ENCODE results near the gene EARS2. TPM values are rescaled to one million over a fixed set of nuclear protein-coding genes. Genes with fewer than 3 reads are reported as not detected.

The EARS2 gene
- total RNA-seq, 1 experiment from 2014 or later: 55.9 TPM

DNA sequence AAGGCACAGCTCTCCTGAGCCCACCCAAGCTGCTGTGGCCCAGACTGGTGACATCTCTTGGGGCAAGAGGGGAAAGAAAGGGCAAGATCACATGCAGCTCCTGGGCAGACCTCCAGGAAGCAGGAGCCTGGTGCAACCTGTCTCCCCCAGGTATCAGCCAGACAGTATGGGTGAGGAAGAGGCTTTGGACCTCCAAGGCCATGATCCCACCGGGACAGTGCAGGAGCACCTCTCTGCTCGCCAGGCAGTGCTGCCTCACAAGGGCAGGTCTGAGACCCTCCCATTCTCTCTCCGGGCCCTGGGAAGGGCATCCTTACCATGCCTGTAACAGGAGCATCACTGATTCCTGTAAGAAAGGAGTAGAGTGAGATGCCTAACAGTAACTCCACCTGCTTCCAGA, 78.6 kb downstream of the EARS2 start:
- Mint-ChIP-seq H3K36me3 (peaks cover 91% of the 10 kb centered on the region), H3K4me1 (no peaks in the 10 kb centered on the region), H3K27me3 (ENCODE audit: low read depth) (no peaks in the 10 kb centered on the region), H3K4me3 (no peak overlapping the region), H3K9me3 (no peaks in the 10 kb centered on the region), H3K27ac (no peak overlapping the region; the same call in 1 of the 2 replicates)
- DNase-seq (ENCODE audit: low spot score): no peak
- ChIA-PET CTCF (no interaction called here), POLR2A (no interaction called here)
- no peak for ATAC-seq
- TF ChIP-seq JAZF1 (CRISPR knock-in tag; IDR thresholded peaks at IDR 0.05) (no peak), NR2C2 (CRISPR knock-in tag; IDR thresholded peaks at IDR 0.05) (no peak), ZNF396 (CRISPR knock-in tag; IDR thresholded peaks at IDR 0.05; ENCODE audit: borderline replicate concordance) (no peak), HMGA2 (CRISPR knock-in tag; IDR thresholded peaks at IDR 0.05) (no peak), ATF1 (CRISPR knock-in tag; IDR thresholded peaks at IDR 0.05) (no peak), SMAD3 (CRISPR knock-in tag; IDR thresholded peaks at IDR 0.05; ENCODE audit: borderline replicate concordance) (no peak), JUN (CRISPR knock-in tag; IDR thresholded peaks at IDR 0.05) (no peak), ZNF671 (CRISPR knock-in tag; IDR thresholded peaks at IDR 0.05) (no peak), CREB1 (CRISPR knock-in tag; IDR thresholded peaks at IDR 0.05) (no peak), ESRRA (CRISPR knock-in tag; IDR thresholded peaks at IDR 0.05; ENCODE audit: borderline replicate concordance) (no peak), PRRX2 (CRISPR knock-in tag; IDR thresholded peaks at IDR 0.05) (no peak), IRF2 (CRISPR knock-in tag; IDR thresholded peaks at IDR 0.05; ENCODE audit: borderline replicate concordance, low read depth) (no peak), NFYB (CRISPR knock-in tag; conservative IDR thresholded peaks at IDR 0.05; ENCODE audit: low read depth) (no peak), CREM (CRISPR knock-in tag; IDR thresholded peaks at IDR 0.05) (no peak)
- TF ChIP-seq, protein P1, sequence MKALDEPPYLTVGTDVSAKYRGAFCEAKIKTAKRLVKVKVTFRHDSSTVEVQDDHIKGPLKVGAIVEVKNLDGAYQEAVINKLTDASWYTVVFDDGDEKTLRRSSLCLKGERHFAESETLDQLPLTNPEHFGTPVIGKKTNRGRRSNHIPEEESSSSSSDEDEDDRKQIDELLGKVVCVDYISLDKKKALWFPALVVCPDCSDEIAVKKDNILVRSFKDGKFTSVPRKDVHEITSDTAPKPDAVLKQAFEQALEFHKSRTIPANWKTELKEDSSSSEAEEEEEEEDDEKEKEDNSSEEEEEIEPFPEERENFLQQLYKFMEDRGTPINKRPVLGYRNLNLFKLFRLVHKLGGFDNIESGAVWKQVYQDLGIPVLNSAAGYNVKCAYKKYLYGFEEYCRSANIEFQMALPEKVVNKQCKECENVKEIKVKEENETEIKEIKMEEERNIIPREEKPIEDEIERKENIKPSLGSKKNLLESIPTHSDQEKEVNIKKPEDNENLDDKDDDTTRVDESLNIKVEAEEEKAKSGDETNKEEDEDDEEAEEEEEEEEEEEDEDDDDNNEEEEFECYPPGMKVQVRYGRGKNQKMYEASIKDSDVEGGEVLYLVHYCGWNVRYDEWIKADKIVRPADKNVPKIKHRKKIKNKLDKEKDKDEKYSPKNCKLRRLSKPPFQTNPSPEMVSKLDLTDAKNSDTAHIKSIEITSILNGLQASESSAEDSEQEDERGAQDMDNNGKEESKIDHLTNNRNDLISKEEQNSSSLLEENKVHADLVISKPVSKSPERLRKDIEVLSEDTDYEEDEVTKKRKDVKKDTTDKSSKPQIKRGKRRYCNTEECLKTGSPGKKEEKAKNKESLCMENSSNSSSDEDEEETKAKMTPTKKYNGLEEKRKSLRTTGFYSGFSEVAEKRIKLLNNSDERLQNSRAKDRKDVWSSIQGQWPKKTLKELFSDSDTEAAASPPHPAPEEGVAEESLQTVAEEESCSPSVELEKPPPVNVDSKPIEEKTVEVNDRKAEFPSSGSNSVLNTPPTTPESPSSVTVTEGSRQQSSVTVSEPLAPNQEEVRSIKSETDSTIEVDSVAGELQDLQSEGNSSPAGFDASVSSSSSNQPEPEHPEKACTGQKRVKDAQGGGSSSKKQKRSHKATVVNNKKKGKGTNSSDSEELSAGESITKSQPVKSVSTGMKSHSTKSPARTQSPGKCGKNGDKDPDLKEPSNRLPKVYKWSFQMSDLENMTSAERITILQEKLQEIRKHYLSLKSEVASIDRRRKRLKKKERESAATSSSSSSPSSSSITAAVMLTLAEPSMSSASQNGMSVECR (CRISPR knock-in tag; IDR thresholded peaks at IDR 0.05; ENCODE audit: borderline replicate concordance): no peak
- TF ChIP-seq, protein P2, sequence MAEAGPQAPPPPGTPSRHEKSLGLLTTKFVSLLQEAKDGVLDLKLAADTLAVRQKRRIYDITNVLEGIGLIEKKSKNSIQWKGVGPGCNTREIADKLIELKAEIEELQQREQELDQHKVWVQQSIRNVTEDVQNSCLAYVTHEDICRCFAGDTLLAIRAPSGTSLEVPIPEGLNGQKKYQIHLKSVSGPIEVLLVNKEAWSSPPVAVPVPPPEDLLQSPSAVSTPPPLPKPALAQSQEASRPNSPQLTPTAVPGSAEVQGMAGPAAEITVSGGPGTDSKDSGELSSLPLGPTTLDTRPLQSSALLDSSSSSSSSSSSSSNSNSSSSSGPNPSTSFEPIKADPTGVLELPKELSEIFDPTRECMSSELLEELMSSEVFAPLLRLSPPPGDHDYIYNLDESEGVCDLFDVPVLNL (CRISPR knock-in tag; IDR thresholded peaks at IDR 0.05; ENCODE audit: borderline replicate concordance, low read depth): no peak
- TF ChIP-seq, protein P3, sequence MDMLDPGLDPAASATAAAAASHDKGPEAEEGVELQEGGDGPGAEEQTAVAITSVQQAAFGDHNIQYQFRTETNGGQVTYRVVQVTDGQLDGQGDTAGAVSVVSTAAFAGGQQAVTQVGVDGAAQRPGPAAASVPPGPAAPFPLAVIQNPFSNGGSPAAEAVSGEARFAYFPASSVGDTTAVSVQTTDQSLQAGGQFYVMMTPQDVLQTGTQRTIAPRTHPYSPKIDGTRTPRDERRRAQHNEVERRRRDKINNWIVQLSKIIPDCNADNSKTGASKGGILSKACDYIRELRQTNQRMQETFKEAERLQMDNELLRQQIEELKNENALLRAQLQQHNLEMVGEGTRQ (CRISPR knock-in tag; IDR thresholded peaks at IDR 0.05): no peak
- TF ChIP-seq, protein P4, sequence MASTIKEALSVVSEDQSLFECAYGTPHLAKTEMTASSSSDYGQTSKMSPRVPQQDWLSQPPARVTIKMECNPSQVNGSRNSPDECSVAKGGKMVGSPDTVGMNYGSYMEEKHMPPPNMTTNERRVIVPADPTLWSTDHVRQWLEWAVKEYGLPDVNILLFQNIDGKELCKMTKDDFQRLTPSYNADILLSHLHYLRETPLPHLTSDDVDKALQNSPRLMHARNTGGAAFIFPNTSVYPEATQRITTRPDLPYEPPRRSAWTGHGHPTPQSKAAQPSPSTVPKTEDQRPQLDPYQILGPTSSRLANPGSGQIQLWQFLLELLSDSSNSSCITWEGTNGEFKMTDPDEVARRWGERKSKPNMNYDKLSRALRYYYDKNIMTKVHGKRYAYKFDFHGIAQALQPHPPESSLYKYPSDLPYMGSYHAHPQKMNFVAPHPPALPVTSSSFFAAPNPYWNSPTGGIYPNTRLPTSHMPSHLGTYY (CRISPR knock-in tag; IDR thresholded peaks at IDR 0.05): no peak
- TF ChIP-seq, protein P5, sequence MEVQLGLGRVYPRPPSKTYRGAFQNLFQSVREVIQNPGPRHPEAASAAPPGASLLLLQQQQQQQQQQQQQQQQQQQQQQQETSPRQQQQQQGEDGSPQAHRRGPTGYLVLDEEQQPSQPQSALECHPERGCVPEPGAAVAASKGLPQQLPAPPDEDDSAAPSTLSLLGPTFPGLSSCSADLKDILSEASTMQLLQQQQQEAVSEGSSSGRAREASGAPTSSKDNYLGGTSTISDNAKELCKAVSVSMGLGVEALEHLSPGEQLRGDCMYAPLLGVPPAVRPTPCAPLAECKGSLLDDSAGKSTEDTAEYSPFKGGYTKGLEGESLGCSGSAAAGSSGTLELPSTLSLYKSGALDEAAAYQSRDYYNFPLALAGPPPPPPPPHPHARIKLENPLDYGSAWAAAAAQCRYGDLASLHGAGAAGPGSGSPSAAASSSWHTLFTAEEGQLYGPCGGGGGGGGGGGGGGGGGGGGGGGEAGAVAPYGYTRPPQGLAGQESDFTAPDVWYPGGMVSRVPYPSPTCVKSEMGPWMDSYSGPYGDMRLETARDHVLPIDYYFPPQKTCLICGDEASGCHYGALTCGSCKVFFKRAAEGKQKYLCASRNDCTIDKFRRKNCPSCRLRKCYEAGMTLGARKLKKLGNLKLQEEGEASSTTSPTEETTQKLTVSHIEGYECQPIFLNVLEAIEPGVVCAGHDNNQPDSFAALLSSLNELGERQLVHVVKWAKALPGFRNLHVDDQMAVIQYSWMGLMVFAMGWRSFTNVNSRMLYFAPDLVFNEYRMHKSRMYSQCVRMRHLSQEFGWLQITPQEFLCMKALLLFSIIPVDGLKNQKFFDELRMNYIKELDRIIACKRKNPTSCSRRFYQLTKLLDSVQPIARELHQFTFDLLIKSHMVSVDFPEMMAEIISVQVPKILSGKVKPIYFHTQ (CRISPR knock-in tag; IDR thresholded peaks at IDR 0.05): no peak

Measured in WTC11 (cell line).